HepG2 (cell line): ENCODE measurements around the gene PELO. TPM values are rescaled to one million over a fixed set of nuclear protein-coding genes. Genes with fewer than 3 reads are reported as not detected.
A peak's percentile ranks its signal among the peaks of the same experiment; 100 is the strongest.

ENCODE experiments used
- ATAC-seq: fragments of 200-7000 bp; cut with Tn5 transposase; 3 replicates; pipeline ENCODE4 v1.9.1; 2020; ENCODE audit warnings: mild to moderate bottlenecking, moderate library complexity
- BruUV-seq: library from RNA; stranded (reverse); fragments of 400-500 nt; replicated peaks from 2 replicates; lab custom pipeline; 2021; lab: Mats Ljungman, UMichigan
- CTCF ChIA-PET: fragments of 300-600 bp; formaldehyde crosslinking; extraction: SDS; loops from one replicate; lab custom pipeline; 2021; ENCODE audit warnings: low total read pairs, inconsistent platforms, low intra/inter-chr PET ratio; lab: Yijun Ruan, JAX
- POLR2A ChIA-PET: fragments of 350-600 bp; sonication (Branson Sonifier 250); formaldehyde crosslinking; loops from one replicate; lab custom pipeline; 2020; ENCODE audit warnings: antibody characterized with exemption, inconsistent platforms; lab: Yijun Ruan, JAX
- DNase-seq: peaks from one replicate; pipeline ENCODE4 v3.0.0-alpha.2; 2015; ENCODE audit warnings: low spot score
- FAIRE-seq: peaks from 3 replicates; lab custom pipeline; 2011; peaks lifted over from hg19 to GRCh38; lab: Jason Lieb, UNC
- H2AFZ ChIP-seq: one replicate; pipeline ENCODE4 v1.6.1; 2011; ENCODE audit warnings: low read length, inconsistent platforms
- H3K27ac ChIP-seq: fragments of 300-600 bp; 3 replicates; pipeline ENCODE4 v1.8.0; 2011; ENCODE audit warnings: mixed run types, mild to moderate bottlenecking, mixed read lengths, low read length, inconsistent platforms; ENCODE audit not compliant: insufficient read depth; ENCODE audit errors: extremely low read length
- H3K27me3 ChIP-seq, 2 experiments: fragments of 200-600 bp in 1 of 2; 2 replicates in 1 of 2; 3 replicates in 1 of 2; pipeline versions ENCODE4 v1.6.0 to v1.8.0; 2011; ENCODE audit warnings: low read length in 2 of 2, mild to moderate bottlenecking in 2 of 2, moderate library complexity in 2 of 2, inconsistent platforms in 1 of 2; ENCODE audit not compliant: insufficient read depth in 2 of 2, control insufficient read depth in 1 of 2
- H3K36me3 ChIP-seq, 2 experiments: fragments of 200-600 bp in 1 of 2; replicated peaks in 1 of 2; 2 replicates in 1 of 2; 3 replicates in 1 of 2; pipeline versions ENCODE4 v1.5.1 to v1.8.0; 2011; ENCODE audit warnings: low read length in 2 of 2, inconsistent platforms in 1 of 2; ENCODE audit not compliant: insufficient read depth in 2 of 2, control insufficient read depth in 1 of 2
- H3K4me1 ChIP-seq: 2 replicates; pipeline ENCODE4 v1.5.1; 2012; ENCODE audit warnings: low read length, inconsistent platforms; ENCODE audit not compliant: insufficient read depth
- H3K4me2 ChIP-seq: 2 replicates; pipeline ENCODE4 v1.6.0; 2011; ENCODE audit warnings: low read depth, low read length, inconsistent platforms
- H3K4me3 ChIP-seq, 3 experiments: fragments of 200-600 bp in 1 of 3; sonication (generic), shearing (Covaris generic) in 1 of 3; replicated peaks in 1 of 3; 2 replicates each; pipeline ENCODE4 v1.5.1; 2011 to 2016; ENCODE audit warnings: low read length in 3 of 3, inconsistent platforms in 2 of 3, low read depth in 2 of 3, mild to moderate bottlenecking in 2 of 3, control low read depth in 1 of 3, mixed read lengths in 1 of 3; ENCODE audit not compliant: insufficient read depth in 1 of 3
- H3K79me2 ChIP-seq: one replicate; pipeline ENCODE4 v1.6.1; 2011; ENCODE audit warnings: low read length, inconsistent platforms; ENCODE audit not compliant: insufficient read depth
- H3K9ac ChIP-seq: 2 replicates; pipeline ENCODE4 v1.6.0; 2011; ENCODE audit warnings: mild to moderate bottlenecking, low read depth, low read length, inconsistent platforms; ENCODE audit not compliant: insufficient read depth
- H3K9me3 ChIP-seq: 2 replicates; pipeline ENCODE4 v1.5.1; 2012; ENCODE audit warnings: mild to moderate bottlenecking, low read length
- H4K20me1 ChIP-seq: 2 replicates; pipeline ENCODE4 v1.6.0; 2011; ENCODE audit warnings: inconsistent platforms, mild to moderate bottlenecking, low read length, moderate library complexity; ENCODE audit not compliant: insufficient read depth
- CEBPB ChIP-seq: IDR thresholded peaks from 2 replicates; pipeline ENCODE4 v1.6.1; 2011; ENCODE audit warnings: low read depth, low read length, improper control_type of control experiment, borderline replicate concordance
- DMAP1 ChIP-seq: IDR thresholded peaks from 2 replicates; pipeline ENCODE4 v1.6.1; 2016
- KLF16 ChIP-seq, 2 experiments: sonication (generic) in 1 of 2; formaldehyde crosslinking in 1 of 2; IDR thresholded peaks; 2 replicates each; pipeline versions ENCODE4 v1.6.1 to v1.8.0; 2016 to 2023; ENCODE audit warnings: missing genetic modification reagents in 2 of 2, missing compliant biosample characterization in 1 of 2
- NR2F2 ChIP-seq: IDR thresholded peaks from 2 replicates; pipeline ENCODE4 v1.6.1; 2012; ENCODE audit warnings: low read depth, inconsistent platforms, borderline replicate concordance
- PCBP2 ChIP-seq: fragments of 200-400 bp; formaldehyde crosslinking; optimal IDR thresholded peaks from 2 replicates; pipeline ENCODE3; 2018; ENCODE audit warnings: low read length, low read depth; ENCODE audit not compliant: poor library complexity, severe bottlenecking
- REST ChIP-seq, 2 experiments: IDR thresholded peaks; 2 replicates each; pipeline ENCODE4 v1.6.1; 2011 to 2012; ENCODE audit warnings: low read length in 2 of 2, borderline replicate concordance in 1 of 2, low read depth in 1 of 2, mild to moderate bottlenecking in 1 of 2, moderate library complexity in 1 of 2
- SAFB2 ChIP-seq: sonication (generic); formaldehyde crosslinking; IDR thresholded peaks from 2 replicates; pipeline ENCODE4 v1.5.1; 2020; ENCODE audit warnings: missing genetic modification reagents, low read depth, mild to moderate bottlenecking, borderline replicate concordance
- SIN3A ChIP-seq: IDR thresholded peaks from 2 replicates; pipeline ENCODE4 v1.6.1; 2011; ENCODE audit warnings: low read depth, mild to moderate bottlenecking, control low read depth, low read length, borderline replicate concordance
- SRSF4 ChIP-seq: fragments of 200-400 bp; formaldehyde crosslinking; IDR thresholded peaks from one replicate; pipeline ENCODE4 v1.6.1; 2018; ENCODE audit warnings: mild to moderate bottlenecking, low read depth, low read length, moderate library complexity; ENCODE audit not compliant: poor library complexity, severe bottlenecking
- TARDBP ChIP-seq: sonication (generic); formaldehyde crosslinking; IDR thresholded peaks from 2 replicates; pipeline ENCODE4 v1.8.0; 2022; ENCODE audit warnings: mild to moderate bottlenecking, missing genetic modification reagents
- ZC3H4 ChIP-seq: sonication (generic); formaldehyde crosslinking; IDR thresholded peaks from 2 replicates; pipeline ENCODE4 v1.4.0; 2020; ENCODE audit warnings: missing genetic modification reagents, borderline replicate concordance
- ZNF292 ChIP-seq: sonication (generic); formaldehyde crosslinking; IDR thresholded peaks from 2 replicates; pipeline ENCODE4 v1.8.1; 2022; ENCODE audit warnings: mild to moderate bottlenecking, low read depth, missing genetic modification reagents, borderline replicate concordance
- ZNF343 ChIP-seq: sonication (generic); formaldehyde crosslinking; IDR thresholded peaks from 2 replicates; pipeline ENCODE4 v1.4.0; 2020; ENCODE audit warnings: mild to moderate bottlenecking, missing genetic modification reagents
- ZNF362 ChIP-seq: sonication (generic); formaldehyde crosslinking; IDR thresholded peaks from 2 replicates; pipeline ENCODE4 v1.4.0; 2020; ENCODE audit warnings: missing genetic modification reagents, mild to moderate bottlenecking, borderline replicate concordance
- ZNF672 ChIP-seq: sonication (generic); formaldehyde crosslinking; IDR thresholded peaks from 2 replicates; pipeline ENCODE4 v1.8.1; 2022; ENCODE audit warnings: missing genetic modification reagents
- WGBS: methylation state at CpG from one replicate; pipeline ENCODE4 v1.1.6; 2017; ENCODE audit warnings: low lambda C conversion rate; 5-methylcytosine and 5-hydroxymethylcytosine counted together
- in situ Hi-C: cut with HindIII; loops from 2 replicates; pipeline ENCODE4 v1.10.0; 2017; ENCODE audit warnings: low pct_unique_long_range_greater_than_20kb; ENCODE audit not compliant: extremely low pct_ligation_motif_present
- intact Hi-C: fragments of 100-400 bp; cut with micrococcal nuclease; formaldehyde crosslinking; loops from one replicate; pipeline ENCODE4 v1.10.0; 2022; ENCODE audit not compliant: unreplicated experiment
- polyA plus RNA-seq, 8 experiments: library from polyadenylated mRNA; depleted of rRNA in 3 of 8; stranded (reverse) in 7 of 8; unstranded in 1 of 8; fragments of >200 nt; fragmentation: Illumina TruSeq in 4 of 8; extraction: Trizol in 4 of 8; gene quantifications; 2 replicates each; pipeline versions ENCODE4 v1.2.1 to v1.2.3, GENCODE V29; 2011 to 2016; ENCODE audit warnings: low read depth in 4 of 8, missing spikeins in 1 of 8, mixed read lengths in 1 of 8; ENCODE audit not compliant: insufficient read depth in 1 of 8
- total RNA-seq, 5 experiments: library from RNA; depleted of rRNA; stranded (reverse); fragments of >200 nt; fragmentation: Illumina TruSeq; extraction: Trizol; gene quantifications; 2 replicates each; pipeline ENCODE4 v1.2.3, GENCODE V29; 2016; ENCODE audit warnings: low read depth in 1 of 5

Gene PELO
- total and polyA plus RNA-seq, 2 of the 13 experiments (the other 11 are each of a cell fraction or from before 2014, with no cell fraction given): 19.0 to 23.9 TPM

DNA sequence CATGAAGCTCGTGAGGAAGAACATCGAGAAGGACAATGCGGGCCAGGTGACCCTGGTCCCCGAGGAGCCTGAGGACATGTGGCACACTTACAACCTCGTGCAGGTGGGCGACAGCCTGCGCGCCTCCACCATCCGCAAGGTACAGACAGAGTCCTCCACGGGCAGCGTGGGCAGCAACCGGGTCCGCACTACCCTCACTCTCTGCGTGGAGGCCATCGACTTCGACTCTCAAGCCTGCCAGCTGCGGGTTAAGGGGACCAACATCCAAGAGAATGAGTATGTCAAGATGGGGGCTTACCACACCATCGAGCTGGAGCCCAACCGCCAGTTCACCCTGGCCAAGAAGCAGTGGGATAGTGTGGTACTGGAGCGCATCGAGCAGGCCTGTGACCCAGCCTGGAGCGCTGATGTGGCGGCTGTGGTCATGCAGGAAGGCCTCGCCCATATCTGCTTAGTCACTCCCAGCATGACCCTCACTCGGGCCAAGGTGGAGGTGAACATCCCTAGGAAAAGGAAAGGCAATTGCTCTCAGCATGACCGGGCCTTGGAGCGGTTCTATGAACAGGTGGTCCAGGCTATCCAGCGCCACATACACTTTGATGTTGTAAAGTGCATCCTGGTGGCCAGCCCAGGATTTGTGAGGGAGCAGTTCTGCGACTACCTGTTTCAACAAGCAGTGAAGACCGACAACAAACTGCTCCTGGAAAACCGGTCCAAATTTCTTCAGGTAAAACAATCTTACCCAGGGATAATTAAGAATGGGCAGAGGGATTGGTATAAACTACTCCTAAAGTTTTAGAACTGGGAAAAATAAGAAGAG, 12.9 kb downstream of the PELO start:
- ATAC-seq (peak; percentile 85), FAIRE-seq (no peak), DNase-seq (peak; percentile 69)
- Histone ChIP-seq H3K27ac (peak overlapping the region; percentile 88), H3K36me3 (peaks cover 0 to 17% of the 10 kb centered on the region in 2 experiments; a peak in 2 of 5 replicates), H3K4me3 (peak overlapping the region; percentile 66 to 86 (median 70)), H3K4me2 (peak overlapping the region; percentile 94), H3K79me2 (peaks cover 97% of the 10 kb centered on the region), H3K9ac (peak overlapping the region; percentile 86), H4K20me1 (peaks cover 37% of the 10 kb centered on the region), H3K9me3 (no peaks in the 10 kb centered on the region), H3K4me1 (peaks cover 73% of the 10 kb centered on the region), H3K27me3 (no peaks in the 10 kb centered on the region; a peak in 1 of 5 replicates), H2AFZ (no peak overlapping the region)
- intact Hi-C loops (loop anchor here (1.0 to 2.0 kb wide), 2 partner anchors 9 to 14 kb away; partner anchors contain the start of genes ITGA1 and PELO), in situ Hi-C loops (no loop called here)
- BruUV-seq: TSS peak; percentile 55
- WGBS: 1% methylated on average over 10 of the region's 31 CpGs
- ChIA-PET POLR2A (interaction anchor here (1.7 to 3.9 kb wide), 2 partner anchors 11 to 109 kb away, joined by 3 to 79 read pairs; partner anchors contain the start of genes ITGA1 and PELO), CTCF (no interaction called here)
- TF ChIP-seq REST (IDR thresholded peaks at IDR 0.05; ENCODE audit: borderline replicate concordance in 1 of 2, low read depth in 1 of 2, low read length in 2 of 2) (no peak), SIN3A (0 out of 2 replicates have a peak, but pooled peaks have one; percentile 46), ZNF362 (CRISPR knock-in tag) (peak; percentile 18; the same call in 1 of the 2 replicates), ZNF343 (0 out of 2 replicates have a peak, but pooled peaks have one; percentile 38), KLF16 (CRISPR knock-in tag; IDR thresholded peaks at IDR 0.05) (no peak), DMAP1 (CRISPR knock-in tag) (peak; percentile 75; the same call in 1 of the 2 replicates), ZNF292 (CRISPR knock-in tag) (peak; percentile 57; the same call in 1 of the 2 replicates), CEBPB (no peak), PCBP2 (no peak), SAFB2 (CRISPR knock-in tag) (0 out of 2 replicates have a peak, but pooled peaks have one; percentile 34), NR2F2 (no peak), ZC3H4 (CRISPR knock-in tag) (no peak), TARDBP (CRISPR knock-in tag) (0 out of 2 replicates have a peak, but pooled peaks have one; percentile 1), SRSF4 (no peak), ZNF672 (CRISPR knock-in tag) (no peak)
